Stimulated activated CD8-positive, alpha-beta memory T cell treated with anti-CD3 and anti-CD28 coated beads, Interleukin-15, amount 100 ng/mL, for 48 hours (primary cell): ENCODE results near the gene ARL6IP4.

Experiments used
- DNase-seq, 2 donors: peaks; one replicate each; pipeline ENCODE4 v3.0.0-alpha.2; 2020; ENCODE audit warnings: low read depth in 2 of 2

Gene ARL6IP4

GRCh38 chr12:122990961-122991622 is 10.6 kb downstream of the ARL6IP4 start:
- no peak for DNase-seq

GRCh38 chr12:122991623-122992275 is 11.3 kb downstream of the ARL6IP4 start:
- no peak for DNase-seq

GRCh38 chr12:122992386-122992785 is 11.9 kb downstream of the ARL6IP4 start:
- DNase-seq, result no peak

GRCh38 chr12:122994140-122994675 is 13.7 kb downstream of the ARL6IP4 start:
- DNase-seq, result no peak

GRCh38 chr12:122994781-122995502 is 14.5 kb downstream of the ARL6IP4 start:
- DNase-seq, result no peak

GRCh38 chr12:122995503-122996187 is 15.2 kb downstream of the ARL6IP4 start:
- DNase-seq, result no peak

GRCh38 chr12:122996188-122996601 is 15.7 kb downstream of the ARL6IP4 start:
- no peak for DNase-seq

GRCh38 chr12:122996621-122997342 is 16.3 kb downstream of the ARL6IP4 start:
- no peak for DNase-seq

- DNase-seq, result no peak
Observed at GRCh38 chr12:122997343-122998250, 17.1 kb downstream of the ARL6IP4 start.

GRCh38 chr12:122998316-122998715 is 17.8 kb downstream of the ARL6IP4 start:
- DNase-seq, result no peak

GRCh38 chr12:122999196-122999946 is 18.9 kb downstream of the ARL6IP4 start:
- no peak for DNase-seq

- no peak for DNase-seq
Observed at GRCh38 chr12:122999986-123000420, 19.5 kb downstream of the ARL6IP4 start.

GRCh38 chr12:123000578-123000977 is 20.1 kb downstream of the ARL6IP4 start:
- DNase-seq, result no peak

- DNase-seq, result no peak
Observed at GRCh38 chr12:123001464-123001863, 21.0 kb downstream of the ARL6IP4 start.

- DNase-seq, result no peak
Observed at GRCh38 chr12:123003257-123003656, 22.8 kb downstream of the ARL6IP4 start.

- no peak for DNase-seq
Observed at GRCh38 chr12:123004287-123004686, 23.8 kb downstream of the ARL6IP4 start.

- DNase-seq, result no peak
Observed at GRCh38 chr12:123005081-123005626, 24.7 kb downstream of the ARL6IP4 start.

GRCh38 chr12:123006977-123007376 is 26.5 kb downstream of the ARL6IP4 start:
- DNase-seq, result no peak

GRCh38 chr12:123010110-123010509 is 29.6 kb downstream of the ARL6IP4 start:
- no peak for DNase-seq
